Measurements from ENCODE around the gene IL17D. TPM values are rescaled to one million over a fixed set of nuclear protein-coding genes. Genes with fewer than 3 reads are reported as not detected.

The IL17D gene
- total and polyA plus RNA-seq, 2 experiments from 2014 or later: 1.6 to 2.3 TPM

GRCh38 chr13:20664351-20664750 is 39.1 kb upstream of the IL17D start (continued):
- TF ChIP-seq ZNF114 (CRISPR knock-in tag; IDR thresholded peaks at IDR 0.05): no peak
- TF ChIP-seq ETS1 (IDR thresholded peaks at IDR 0.05): no peak
- TF ChIP-seq EZH2 (IDR thresholded peaks at IDR 0.05; ENCODE audit: low read depth, unreplicated experiment): no peak
- TF ChIP-seq STAT1 (IDR thresholded peaks at IDR 0.05; ENCODE audit: unreplicated experiment): no peak
- no peak for TF ChIP-seq REST (IDR thresholded peaks at IDR 0.05; ENCODE audit: unreplicated experiment)

- H4K20me1 ChIP-seq (replicated peaks; ENCODE audit: insufficient read depth): no peaks in the 10 kb centered on the region
- Mint-ChIP-seq H3K27ac (no peak overlapping the region), H3K4me1 (no peaks in the 10 kb centered on the region), H3K27me3 (ENCODE audit: insufficient read depth, low read depth, poor library complexity) (no peaks in the 10 kb centered on the region), H3K9me3 (no peaks in the 10 kb centered on the region; the same call in 2 of the 3 replicates), H3K4me3 (no peak overlapping the region), H3K36me3 (ENCODE audit: low read depth) (no peaks in the 10 kb centered on the region)
- H3K9me2 ChIP-seq (ENCODE audit: insufficient read depth): no peaks in the 10 kb centered on the region
- H3K79me2 ChIP-seq (replicated peaks; ENCODE audit: insufficient read depth): no peaks in the 10 kb centered on the region
- no peak for ATAC-seq
- no peak overlapping the region for H3K4me3 ChIP-seq
- H3K4me2 ChIP-seq: no peak overlapping the region
- H3K36me3 ChIP-seq (ENCODE audit: insufficient read depth): no peaks in the 10 kb centered on the region
- no peak for DNase-seq (ENCODE audit: low spot score)
- no peaks in the 10 kb centered on the region for H3K4me1 ChIP-seq (ENCODE audit: insufficient read depth)
- no peak overlapping the region for H2AFZ ChIP-seq
- no peaks in the 10 kb centered on the region for H3F3A ChIP-seq (replicated peaks; ENCODE audit: low read depth)
- H3K27me3 ChIP-seq (ENCODE audit: insufficient read depth): no peaks in the 10 kb centered on the region
- H3K27ac ChIP-seq (ENCODE audit: low read depth): no peak overlapping the region
- TF ChIP-seq NANOG (IDR thresholded peaks at IDR 0.05; ENCODE audit: borderline replicate concordance) (no peak), CREB1 (CRISPR knock-in tag; IDR thresholded peaks at IDR 0.05; ENCODE audit: low read depth) (no peak), ZNF114 (CRISPR knock-in tag; IDR thresholded peaks at IDR 0.05) (no peak), POLR2AphosphoS5 (IDR thresholded peaks at IDR 0.05; ENCODE audit: low read depth) (no peak), REST (IDR thresholded peaks at IDR 0.05; ENCODE audit: unreplicated experiment) (no peak), STAT1 (IDR thresholded peaks at IDR 0.05; ENCODE audit: unreplicated experiment) (no peak), CTCF (conservative IDR thresholded peaks at IDR 0.05; ENCODE audit: low read depth in 2 of 2) (no peak), JUNB (IDR thresholded peaks at IDR 0.05; ENCODE audit: unreplicated experiment) (no peak), EZH2phosphoT487 (IDR thresholded peaks at IDR 0.05; ENCODE audit: unreplicated experiment) (no peak), ZNF331 (CRISPR knock-in tag; IDR thresholded peaks at IDR 0.05; ENCODE audit: low read depth) (no peak)
Measured at GRCh38 chr13:20666948-20667347, 36.6 kb upstream of the IL17D start.

All from GM23338 (cell line).